Hematopoietic multipotent progenitor cell treated with erythropoietin and hydrocortisone succinate and interleukin-3 and kit ligand, for 6 days (in vitro differentiated cells): ENCODE data around the gene SV2C.

Experiments used
- DNase-seq: peaks from one replicate; pipeline ENCODE4 v3.0.0-alpha.2; 2015

The SV2C gene

GRCh38 chr5:76099756-76100155 is 16.6 kb downstream of the SV2C start:
- no peak for DNase-seq

- peak; percentile 72 for DNase-seq
Observed at GRCh38 chr5:76104027-76104426, 20.8 kb downstream of the SV2C start.

- DNase-seq = no peak
Observed at GRCh38 chr5:76106149-76106548, 23.0 kb downstream of the SV2C start.

GRCh38 chr5:76111477-76112174 is 28.4 kb downstream of the SV2C start:
- no peak for DNase-seq

- DNase-seq = no peak
Observed at GRCh38 chr5:76113103-76113502, 29.9 kb downstream of the SV2C start.

- DNase-seq = no peak
Observed at GRCh38 chr5:76114179-76114851, 31.1 kb downstream of the SV2C start.

GRCh38 chr5:76125346-76125745 is 42.2 kb downstream of the SV2C start:
- no peak for DNase-seq

- DNase-seq = no peak
Observed at GRCh38 chr5:76125888-76126287, 42.7 kb downstream of the SV2C start.

GRCh38 chr5:76134003-76134402 is 50.8 kb downstream of the SV2C start:
- DNase-seq = peak; percentile 29

GRCh38 chr5:76134646-76135045 is 51.5 kb downstream of the SV2C start:
- DNase-seq = no peak

GRCh38 chr5:76137887-76138542 is 54.8 kb downstream of the SV2C start:
- DNase-seq = no peak

GRCh38 chr5:76143884-76144283 is 60.7 kb downstream of the SV2C start:
- DNase-seq = no peak

GRCh38 chr5:76144513-76145274 is 61.5 kb downstream of the SV2C start:
- DNase-seq = no peak

- DNase-seq = peak; percentile 52
Observed at GRCh38 chr5:76145945-76146344, 62.8 kb downstream of the SV2C start.

GRCh38 chr5:76149636-76150035 is 66.5 kb downstream of the SV2C start:
- DNase-seq = no peak

- DNase-seq = no peak
Observed at GRCh38 chr5:76152161-76152560, 69.0 kb downstream of the SV2C start.

- DNase-seq = no peak
Observed at GRCh38 chr5:76152700-76153099, 69.5 kb downstream of the SV2C start.

GRCh38 chr5:76153271-76153670 is 70.1 kb downstream of the SV2C start:
- DNase-seq = no peak

GRCh38 chr5:76154009-76154690 is 71.0 kb downstream of the SV2C start:
- DNase-seq = no peak

- DNase-seq = no peak
Observed at GRCh38 chr5:76155536-76155935, 72.4 kb downstream of the SV2C start.

GRCh38 chr5:76162335-76162734 is 79.2 kb downstream of the SV2C start:
- no peak for DNase-seq

- no peak for DNase-seq
Observed at GRCh38 chr5:76163111-76163628, 80.0 kb downstream of the SV2C start.

GRCh38 chr5:76165029-76165428 is 81.8 kb downstream of the SV2C start:
- DNase-seq = no peak
